H1 (cell line): ENCODE measurements around the gene POPDC3. TPM values are rescaled to one million over a fixed set of nuclear protein-coding genes. Genes with fewer than 3 reads are reported as not detected.

Source experiments
- BACH1 ChIP-seq: IDR thresholded peaks from 2 replicates; pipeline ENCODE4 v1.6.1; 2012; ENCODE audit warnings: low read length, improper control_type of control experiment
- CHD1 ChIP-seq: IDR thresholded peaks from 2 replicates; pipeline ENCODE4 v1.6.1; 2012; ENCODE audit warnings: low read depth, low read length, improper control_type of control experiment
- polyA plus RNA-seq, 7 experiments: library from polyadenylated mRNA; depleted of rRNA in 3 of 7; stranded (reverse) in 5 of 7; unstranded in 2 of 7; fragments of >200 nt in 5 of 7; fragments of 200-250 nt in 2 of 7; gene quantifications; 1 replicate in 5 of 7; 2 replicates in 1 of 7; 4 replicates in 1 of 7; pipeline versions ENCODE4 v1.2.1 to v1.2.3, GENCODE V29; 2011 to 2013; ENCODE audit warnings: missing spikeins in 2 of 7, mixed read lengths in 2 of 7
- total RNA-seq: library from RNA; stranded (reverse); fragmentation: NEBNext Ultra II Directional; extraction: Animal tissue kit (Norgen Biotek cat#: 25700); gene quantifications from 2 replicates; pipeline ENCODE4 v1.2.1, GENCODE V29; 2021
- TF ChIP-seq, protein P1 (sequence below): fragments of 300-600 bp; sonication (generic); IDR thresholded peaks from 2 replicates; pipeline ENCODE4 v1.7.1; 2012; ENCODE audit warnings: low read length, moderate library complexity, mild to moderate bottlenecking, inconsistent platforms; ENCODE audit not compliant: insufficient replicate concordance

Gene POPDC3
- total and polyA plus RNA-seq, 2 of the 8 experiments (the other 6 are each of a cell fraction or from before 2014, with no cell fraction given) = 3.7 to 6.5 TPM

DNA sequence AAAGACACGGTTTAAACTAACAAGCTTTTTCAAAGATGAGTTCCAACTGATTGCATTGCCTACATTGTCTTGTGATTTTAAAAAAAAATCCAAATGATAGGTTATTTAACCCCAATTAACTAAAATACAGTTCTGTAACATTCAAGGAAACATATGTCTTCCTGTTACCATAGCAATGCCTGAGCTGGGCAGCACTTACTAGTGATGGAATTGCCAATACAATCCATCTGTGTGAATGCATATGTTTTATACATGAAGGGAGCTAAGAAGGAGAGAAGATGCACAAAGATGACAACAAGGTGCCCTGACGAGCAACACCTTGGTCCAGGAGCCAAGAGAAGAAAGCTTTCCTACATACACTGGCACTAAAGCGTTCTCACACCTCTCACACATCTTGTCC is 68.7 kb downstream of the POPDC3 start (continued):
- TF ChIP-seq CHD1 (no peak), BACH1 (no peak)
- TF ChIP-seq, protein P1, sequence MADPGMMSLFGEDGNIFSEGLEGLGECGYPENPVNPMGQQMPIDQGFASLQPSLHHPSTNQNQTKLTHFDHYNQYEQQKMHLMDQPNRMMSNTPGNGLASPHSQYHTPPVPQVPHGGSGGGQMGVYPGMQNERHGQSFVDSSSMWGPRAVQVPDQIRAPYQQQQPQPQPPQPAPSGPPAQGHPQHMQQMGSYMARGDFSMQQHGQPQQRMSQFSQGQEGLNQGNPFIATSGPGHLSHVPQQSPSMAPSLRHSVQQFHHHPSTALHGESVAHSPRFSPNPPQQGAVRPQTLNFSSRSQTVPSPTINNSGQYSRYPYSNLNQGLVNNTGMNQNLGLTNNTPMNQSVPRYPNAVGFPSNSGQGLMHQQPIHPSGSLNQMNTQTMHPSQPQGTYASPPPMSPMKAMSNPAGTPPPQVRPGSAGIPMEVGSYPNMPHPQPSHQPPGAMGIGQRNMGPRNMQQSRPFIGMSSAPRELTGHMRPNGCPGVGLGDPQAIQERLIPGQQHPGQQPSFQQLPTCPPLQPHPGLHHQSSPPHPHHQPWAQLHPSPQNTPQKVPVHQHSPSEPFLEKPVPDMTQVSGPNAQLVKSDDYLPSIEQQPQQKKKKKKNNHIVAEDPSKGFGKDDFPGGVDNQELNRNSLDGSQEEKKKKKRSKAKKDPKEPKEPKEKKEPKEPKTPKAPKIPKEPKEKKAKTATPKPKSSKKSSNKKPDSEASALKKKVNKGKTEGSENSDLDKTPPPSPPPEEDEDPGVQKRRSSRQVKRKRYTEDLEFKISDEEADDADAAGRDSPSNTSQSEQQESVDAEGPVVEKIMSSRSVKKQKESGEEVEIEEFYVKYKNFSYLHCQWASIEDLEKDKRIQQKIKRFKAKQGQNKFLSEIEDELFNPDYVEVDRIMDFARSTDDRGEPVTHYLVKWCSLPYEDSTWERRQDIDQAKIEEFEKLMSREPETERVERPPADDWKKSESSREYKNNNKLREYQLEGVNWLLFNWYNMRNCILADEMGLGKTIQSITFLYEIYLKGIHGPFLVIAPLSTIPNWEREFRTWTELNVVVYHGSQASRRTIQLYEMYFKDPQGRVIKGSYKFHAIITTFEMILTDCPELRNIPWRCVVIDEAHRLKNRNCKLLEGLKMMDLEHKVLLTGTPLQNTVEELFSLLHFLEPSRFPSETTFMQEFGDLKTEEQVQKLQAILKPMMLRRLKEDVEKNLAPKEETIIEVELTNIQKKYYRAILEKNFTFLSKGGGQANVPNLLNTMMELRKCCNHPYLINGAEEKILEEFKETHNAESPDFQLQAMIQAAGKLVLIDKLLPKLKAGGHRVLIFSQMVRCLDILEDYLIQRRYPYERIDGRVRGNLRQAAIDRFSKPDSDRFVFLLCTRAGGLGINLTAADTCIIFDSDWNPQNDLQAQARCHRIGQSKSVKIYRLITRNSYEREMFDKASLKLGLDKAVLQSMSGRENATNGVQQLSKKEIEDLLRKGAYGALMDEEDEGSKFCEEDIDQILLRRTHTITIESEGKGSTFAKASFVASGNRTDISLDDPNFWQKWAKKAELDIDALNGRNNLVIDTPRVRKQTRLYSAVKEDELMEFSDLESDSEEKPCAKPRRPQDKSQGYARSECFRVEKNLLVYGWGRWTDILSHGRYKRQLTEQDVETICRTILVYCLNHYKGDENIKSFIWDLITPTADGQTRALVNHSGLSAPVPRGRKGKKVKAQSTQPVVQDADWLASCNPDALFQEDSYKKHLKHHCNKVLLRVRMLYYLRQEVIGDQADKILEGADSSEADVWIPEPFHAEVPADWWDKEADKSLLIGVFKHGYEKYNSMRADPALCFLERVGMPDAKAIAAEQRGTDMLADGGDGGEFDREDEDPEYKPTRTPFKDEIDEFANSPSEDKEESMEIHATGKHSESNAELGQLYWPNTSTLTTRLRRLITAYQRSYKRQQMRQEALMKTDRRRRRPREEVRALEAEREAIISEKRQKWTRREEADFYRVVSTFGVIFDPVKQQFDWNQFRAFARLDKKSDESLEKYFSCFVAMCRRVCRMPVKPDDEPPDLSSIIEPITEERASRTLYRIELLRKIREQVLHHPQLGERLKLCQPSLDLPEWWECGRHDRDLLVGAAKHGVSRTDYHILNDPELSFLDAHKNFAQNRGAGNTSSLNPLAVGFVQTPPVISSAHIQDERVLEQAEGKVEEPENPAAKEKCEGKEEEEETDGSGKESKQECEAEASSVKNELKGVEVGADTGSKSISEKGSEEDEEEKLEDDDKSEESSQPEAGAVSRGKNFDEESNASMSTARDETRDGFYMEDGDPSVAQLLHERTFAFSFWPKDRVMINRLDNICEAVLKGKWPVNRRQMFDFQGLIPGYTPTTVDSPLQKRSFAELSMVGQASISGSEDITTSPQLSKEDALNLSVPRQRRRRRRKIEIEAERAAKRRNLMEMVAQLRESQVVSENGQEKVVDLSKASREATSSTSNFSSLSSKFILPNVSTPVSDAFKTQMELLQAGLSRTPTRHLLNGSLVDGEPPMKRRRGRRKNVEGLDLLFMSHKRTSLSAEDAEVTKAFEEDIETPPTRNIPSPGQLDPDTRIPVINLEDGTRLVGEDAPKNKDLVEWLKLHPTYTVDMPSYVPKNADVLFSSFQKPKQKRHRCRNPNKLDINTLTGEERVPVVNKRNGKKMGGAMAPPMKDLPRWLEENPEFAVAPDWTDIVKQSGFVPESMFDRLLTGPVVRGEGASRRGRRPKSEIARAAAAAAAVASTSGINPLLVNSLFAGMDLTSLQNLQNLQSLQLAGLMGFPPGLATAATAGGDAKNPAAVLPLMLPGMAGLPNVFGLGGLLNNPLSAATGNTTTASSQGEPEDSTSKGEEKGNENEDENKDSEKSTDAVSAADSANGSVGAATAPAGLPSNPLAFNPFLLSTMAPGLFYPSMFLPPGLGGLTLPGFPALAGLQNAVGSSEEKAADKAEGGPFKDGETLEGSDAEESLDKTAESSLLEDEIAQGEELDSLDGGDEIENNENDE = no peak
